Fibroblast of lung (primary cell): ENCODE data around the gene TJP1. TPM values are rescaled to one million over a fixed set of nuclear protein-coding genes. Genes with fewer than 3 reads are reported as not detected.
"Not testable (repeated sequence)": the region's sequence is repeated elsewhere in the genome, so short reads cannot be mapped to it uniquely, and the experiment has no call there.

Source experiments
- DNase-seq, 2 donors: peaks; one replicate each; pipeline versions ENCODE4 v3.0.0 to v3.0.0-alpha.2; 2010; ENCODE audit warnings: low read depth in 2 of 2
- H2AFZ ChIP-seq: 2 replicates; pipeline ENCODE4 v1.5.1; 2012; ENCODE audit warnings: low read length, control low read depth, inconsistent platforms
- H3K27ac ChIP-seq: 2 replicates; pipeline ENCODE4 v1.5.1; 2011; ENCODE audit warnings: low read length, control low read depth; ENCODE audit not compliant: insufficient read depth
- H3K27me3 ChIP-seq: 2 replicates; pipeline ENCODE4 v1.5.1; 2011; ENCODE audit warnings: mild to moderate bottlenecking, low read length; ENCODE audit not compliant: control insufficient read depth, insufficient read depth
- H3K36me3 ChIP-seq: 2 replicates; pipeline ENCODE4 v1.5.1; 2011; ENCODE audit warnings: low read length; ENCODE audit not compliant: control insufficient read depth, insufficient read depth
- H3K4me1 ChIP-seq: 2 replicates; pipeline ENCODE4 v1.5.1; 2011; ENCODE audit warnings: low read length; ENCODE audit not compliant: control insufficient read depth, insufficient read depth; ENCODE audit errors: extremely low read depth
- H3K4me2 ChIP-seq: 2 replicates; pipeline ENCODE4 v1.5.1; 2011; ENCODE audit warnings: low read length, control low read depth; ENCODE audit not compliant: insufficient read depth; ENCODE audit errors: extremely low read depth
- H3K4me3 ChIP-seq, 4 experiments: fragments of 200-600 bp in 1 of 4; sonication (generic) in 1 of 4; replicated peaks in 1 of 4; 2 replicates each; pipeline ENCODE4 v1.5.1; 2011 to 2016; ENCODE audit warnings: low read length in 4 of 4, low read depth in 3 of 4, mild to moderate bottlenecking in 3 of 4, control low read depth in 2 of 4, inconsistent platforms in 1 of 4, mixed read lengths in 1 of 4; ENCODE audit not compliant: insufficient read depth in 1 of 4; ENCODE audit errors: control extremely low read depth in 1 of 4
- H3K79me2 ChIP-seq: 2 replicates; pipeline ENCODE4 v1.5.1; 2012; ENCODE audit warnings: mild to moderate bottlenecking, low read length, inconsistent platforms; ENCODE audit not compliant: control insufficient read depth, insufficient read depth
- H3K9ac ChIP-seq: 2 replicates; pipeline ENCODE4 v1.5.1; 2011; ENCODE audit warnings: mild to moderate bottlenecking, low read length, control low read depth; ENCODE audit not compliant: insufficient read depth
- H3K9me3 ChIP-seq: 2 replicates; pipeline ENCODE4 v1.5.1; 2012; ENCODE audit warnings: low read depth, low read length; ENCODE audit not compliant: control insufficient read depth, insufficient read depth
- H4K20me1 ChIP-seq: 2 replicates; pipeline ENCODE4 v1.5.1; 2011; ENCODE audit warnings: low read length; ENCODE audit not compliant: control insufficient read depth, insufficient read depth; ENCODE audit errors: extremely low read depth
- EZH2 ChIP-seq: IDR thresholded peaks from 2 replicates; pipeline ENCODE4 v1.5.1; 2012; ENCODE audit warnings: low read length, control low read depth, mild to moderate bottlenecking; ENCODE audit errors: missing control alignments
- polyA plus RNA-seq, 2 donors: library from polyadenylated mRNA; depleted of rRNA in 1 of 2; stranded (reverse) in 1 of 2; unstranded in 1 of 2; fragments of >200 nt; gene quantifications; 2 replicates each; pipeline ENCODE4 v1.2.1, GENCODE V29; 2011 to 2012; ENCODE audit warnings: missing spikeins in 1 of 2
- total RNA-seq: library from RNA; depleted of rRNA; stranded (reverse); fragments of >200 nt; gene quantifications from 2 replicates; pipeline ENCODE4 v1.2.1, GENCODE V29; 2014
- TF ChIP-seq, protein P1 (sequence below), 2 donors: IDR thresholded peaks in 1 of 2; conservative IDR thresholded peaks in 1 of 2; 1 replicate in 1 of 2; 2 replicates in 1 of 2; pipeline ENCODE4 v1.5.1; 2011 to 2012; ENCODE audit warnings: low read length in 2 of 2, control low read depth in 1 of 2, inconsistent platforms in 1 of 2, low read depth in 1 of 2, mild to moderate bottlenecking in 1 of 2

Gene TJP1
- total and polyA plus RNA-seq, 2 donors (not counting 1 experiment from before 2014, with no cell fraction given): 53.7 to 110 TPM

DNA sequence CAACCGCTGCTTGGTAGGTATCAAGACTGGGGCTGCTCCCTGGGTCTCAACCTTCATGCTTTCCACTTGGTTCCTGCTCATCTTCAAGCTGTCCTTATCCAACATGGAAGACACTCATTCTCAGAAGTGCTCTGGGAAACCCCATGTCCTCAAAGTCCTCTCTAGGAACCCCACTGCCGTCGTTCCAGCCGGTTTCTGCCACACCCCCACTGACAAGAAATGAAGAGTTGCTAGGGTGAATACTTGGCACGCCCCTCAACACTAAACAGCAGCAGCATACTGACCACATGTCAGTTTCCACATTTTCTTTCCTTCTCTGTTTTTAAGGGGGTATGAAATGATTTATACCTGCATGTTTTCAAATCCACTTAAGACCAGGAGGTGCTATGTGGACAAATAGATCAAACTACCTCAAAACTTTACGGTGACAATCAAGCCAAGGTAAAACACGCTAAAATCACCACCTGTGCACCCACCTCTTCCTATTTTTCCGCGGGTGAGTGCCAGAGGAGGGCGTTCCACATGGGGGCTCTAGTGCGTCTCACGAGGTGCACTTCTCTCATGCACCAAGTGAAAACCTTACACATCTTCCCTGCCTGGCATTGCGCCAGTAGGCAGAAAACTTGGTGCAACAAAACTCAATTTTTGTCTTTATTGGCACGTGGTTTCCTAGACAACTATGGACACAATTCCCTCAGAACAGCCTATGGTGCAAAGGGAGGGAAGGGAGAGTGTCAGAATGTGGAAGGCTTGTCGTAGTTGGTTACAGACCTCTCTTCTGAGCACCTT lies 125.1 kb downstream of the TJP1 start:
- DNase-seq: no peak
- Histone ChIP-seq H2AFZ (no peak overlapping the region), H3K79me2 (no peaks in the 10 kb centered on the region), H3K4me1 (peaks cover 3% of the 10 kb centered on the region), H3K27me3 (no peaks in the 10 kb centered on the region), H4K20me1 (no peaks in the 10 kb centered on the region), H3K4me2 (no peak overlapping the region), H3K9me3 (no peaks in the 10 kb centered on the region), H3K27ac (no peak overlapping the region), H3K36me3 (peaks cover 8% of the 10 kb centered on the region), H3K9ac (no peak overlapping the region), H3K4me3 (no peak overlapping the region)
- TF ChIP-seq EZH2: no peak
- TF ChIP-seq, protein P1, sequence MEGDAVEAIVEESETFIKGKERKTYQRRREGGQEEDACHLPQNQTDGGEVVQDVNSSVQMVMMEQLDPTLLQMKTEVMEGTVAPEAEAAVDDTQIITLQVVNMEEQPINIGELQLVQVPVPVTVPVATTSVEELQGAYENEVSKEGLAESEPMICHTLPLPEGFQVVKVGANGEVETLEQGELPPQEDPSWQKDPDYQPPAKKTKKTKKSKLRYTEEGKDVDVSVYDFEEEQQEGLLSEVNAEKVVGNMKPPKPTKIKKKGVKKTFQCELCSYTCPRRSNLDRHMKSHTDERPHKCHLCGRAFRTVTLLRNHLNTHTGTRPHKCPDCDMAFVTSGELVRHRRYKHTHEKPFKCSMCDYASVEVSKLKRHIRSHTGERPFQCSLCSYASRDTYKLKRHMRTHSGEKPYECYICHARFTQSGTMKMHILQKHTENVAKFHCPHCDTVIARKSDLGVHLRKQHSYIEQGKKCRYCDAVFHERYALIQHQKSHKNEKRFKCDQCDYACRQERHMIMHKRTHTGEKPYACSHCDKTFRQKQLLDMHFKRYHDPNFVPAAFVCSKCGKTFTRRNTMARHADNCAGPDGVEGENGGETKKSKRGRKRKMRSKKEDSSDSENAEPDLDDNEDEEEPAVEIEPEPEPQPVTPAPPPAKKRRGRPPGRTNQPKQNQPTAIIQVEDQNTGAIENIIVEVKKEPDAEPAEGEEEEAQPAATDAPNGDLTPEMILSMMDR (conservative IDR thresholded peaks at IDR 0.05 in 1 of 2, IDR thresholded peaks at IDR 0.05 in 1 of 2; ENCODE audit: low read depth in 1 of 2, low read length in 2 of 2): no peak

DNA sequence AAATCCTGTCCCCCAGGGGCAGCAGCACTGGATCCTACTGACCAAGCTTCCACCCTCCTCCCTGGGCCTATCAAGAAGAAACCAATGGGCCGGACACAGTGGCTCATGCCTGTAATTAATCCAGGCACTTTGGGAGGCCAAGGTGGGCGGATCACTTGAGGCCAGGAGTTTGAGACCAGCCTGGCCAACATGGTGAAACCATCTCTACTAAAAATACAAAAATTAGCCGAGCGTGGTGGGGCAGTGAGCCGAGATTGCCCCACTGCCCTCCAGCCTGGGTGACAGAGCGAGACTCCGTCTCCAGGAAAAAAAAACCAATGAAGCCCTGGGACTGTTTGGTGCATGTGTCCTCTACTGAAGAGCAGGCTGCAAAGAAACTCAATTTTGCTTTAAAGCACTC lies 125.8 kb downstream of the TJP1 start:
- not testable (repeated sequence) for H3K27me3 ChIP-seq, H3K27ac ChIP-seq, H3K4me1 ChIP-seq, H3K9me3 ChIP-seq, H4K20me1 ChIP-seq, H2AFZ ChIP-seq, H3K79me2 ChIP-seq, H3K4me2 ChIP-seq, H3K36me3 ChIP-seq, H3K9ac ChIP-seq, H3K4me3 ChIP-seq, DNase-seq

DNA sequence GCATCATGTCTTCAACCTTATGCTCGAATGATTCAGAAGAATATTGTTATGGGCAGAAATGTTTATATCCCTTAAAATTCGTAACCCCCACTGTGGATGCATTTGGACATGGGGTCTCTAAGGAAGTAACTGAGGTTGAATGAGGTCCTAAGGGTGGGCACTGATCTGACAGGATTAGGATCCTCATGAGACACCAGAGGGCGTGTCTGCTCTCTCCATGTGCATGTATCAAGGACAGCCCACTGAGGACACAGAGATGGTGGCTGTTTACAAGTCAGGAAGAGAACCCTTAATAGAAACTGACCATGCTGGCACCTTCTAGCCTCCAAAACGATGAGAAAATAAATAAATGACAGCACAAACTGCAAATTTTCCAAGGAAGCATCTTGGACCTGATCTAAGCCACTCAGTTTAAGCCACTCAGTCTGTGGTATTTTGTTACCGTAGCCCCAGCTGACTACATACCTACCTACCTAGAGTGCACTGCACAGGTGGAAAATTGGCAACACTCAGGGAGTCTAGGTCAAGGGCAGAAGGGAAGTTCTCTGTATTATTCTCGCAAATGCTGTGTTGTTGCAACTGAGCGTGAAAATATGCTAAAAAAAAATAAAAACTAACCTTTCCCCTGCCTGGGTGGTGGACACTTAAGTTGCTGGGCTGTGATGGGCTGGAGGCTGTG lies 126.6 kb downstream of the TJP1 start:
- peaks cover 6% of the 10 kb centered on the region for H3K36me3 ChIP-seq
- no peaks in the 10 kb centered on the region for H3K9me3 ChIP-seq
- no peak overlapping the region for H3K27ac ChIP-seq
- no peak overlapping the region for H3K9ac ChIP-seq
- H3K4me1 ChIP-seq: peaks cover 3% of the 10 kb centered on the region
- TF ChIP-seq, protein P1 (conservative IDR thresholded peaks at IDR 0.05 in 1 of 2, IDR thresholded peaks at IDR 0.05 in 1 of 2; ENCODE audit: low read depth in 1 of 2, low read length in 2 of 2): no peak
- no peak for TF ChIP-seq EZH2
- no peak overlapping the region for H3K4me3 ChIP-seq
- H2AFZ ChIP-seq: no peak overlapping the region
- H3K4me2 ChIP-seq: no peak overlapping the region
- DNase-seq: no peak
- no peaks in the 10 kb centered on the region for H3K27me3 ChIP-seq
- no peaks in the 10 kb centered on the region for H4K20me1 ChIP-seq
- no peaks in the 10 kb centered on the region for H3K79me2 ChIP-seq
